Keratinocyte (primary cell): ENCODE results near the gene PTPRD.

ENCODE experiments used
- EZH2 ChIP-seq: IDR thresholded peaks from one replicate; pipeline ENCODE4 v1.6.1; 2012; ENCODE audit warnings: inconsistent platforms, mild to moderate bottlenecking, low read length, moderate library complexity
- TF ChIP-seq, protein P1 (sequence below), 3 experiments: IDR thresholded peaks in 1 of 3; conservative IDR thresholded peaks in 1 of 3; optimal IDR thresholded peaks in 1 of 3; 2 replicates in 2 of 3; 3 replicates in 1 of 3; pipeline versions ENCODE3 to v1.5.1; 2011; ENCODE audit warnings: low read length in 3 of 3, mild to moderate bottlenecking in 3 of 3, moderate library complexity in 2 of 3, control low read depth in 1 of 3, inconsistent platforms in 1 of 3; ENCODE audit not compliant: insufficient read depth in 2 of 3; ENCODE audit errors: extremely low read depth in 1 of 3

DNA sequence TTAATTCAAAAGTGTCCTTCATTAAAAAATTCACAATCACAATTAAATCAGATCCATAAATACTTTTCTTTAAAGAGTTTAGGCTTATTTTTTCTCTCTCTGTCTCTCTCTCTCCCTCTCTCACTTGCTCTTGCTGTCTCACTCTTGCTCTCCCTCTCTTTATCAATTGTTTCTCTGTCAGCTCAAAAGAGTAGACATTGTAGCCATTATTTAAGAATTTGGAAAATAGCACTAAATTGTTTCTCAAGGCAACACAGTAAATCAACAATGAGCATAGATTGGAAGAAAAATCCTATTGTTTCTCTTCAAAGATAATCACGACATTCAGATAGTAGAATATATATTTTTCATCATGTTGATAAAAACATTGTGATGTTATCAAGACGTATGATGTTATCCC lies 1114.0 kb downstream of the PTPRD start:
- TF ChIP-seq, protein P1, sequence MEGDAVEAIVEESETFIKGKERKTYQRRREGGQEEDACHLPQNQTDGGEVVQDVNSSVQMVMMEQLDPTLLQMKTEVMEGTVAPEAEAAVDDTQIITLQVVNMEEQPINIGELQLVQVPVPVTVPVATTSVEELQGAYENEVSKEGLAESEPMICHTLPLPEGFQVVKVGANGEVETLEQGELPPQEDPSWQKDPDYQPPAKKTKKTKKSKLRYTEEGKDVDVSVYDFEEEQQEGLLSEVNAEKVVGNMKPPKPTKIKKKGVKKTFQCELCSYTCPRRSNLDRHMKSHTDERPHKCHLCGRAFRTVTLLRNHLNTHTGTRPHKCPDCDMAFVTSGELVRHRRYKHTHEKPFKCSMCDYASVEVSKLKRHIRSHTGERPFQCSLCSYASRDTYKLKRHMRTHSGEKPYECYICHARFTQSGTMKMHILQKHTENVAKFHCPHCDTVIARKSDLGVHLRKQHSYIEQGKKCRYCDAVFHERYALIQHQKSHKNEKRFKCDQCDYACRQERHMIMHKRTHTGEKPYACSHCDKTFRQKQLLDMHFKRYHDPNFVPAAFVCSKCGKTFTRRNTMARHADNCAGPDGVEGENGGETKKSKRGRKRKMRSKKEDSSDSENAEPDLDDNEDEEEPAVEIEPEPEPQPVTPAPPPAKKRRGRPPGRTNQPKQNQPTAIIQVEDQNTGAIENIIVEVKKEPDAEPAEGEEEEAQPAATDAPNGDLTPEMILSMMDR (optimal IDR thresholded peaks at IDR 0.05 in 1 of 3, IDR thresholded peaks at IDR 0.05 in 1 of 3, conservative IDR thresholded peaks at IDR 0.05 in 1 of 3; ENCODE audit: extremely low read depth in 1 of 3, insufficient read depth in 2 of 3, low read length in 3 of 3) = no peak
- TF ChIP-seq EZH2 = no peak
